ENCODE measurements around the gene MFAP4.

DNA sequence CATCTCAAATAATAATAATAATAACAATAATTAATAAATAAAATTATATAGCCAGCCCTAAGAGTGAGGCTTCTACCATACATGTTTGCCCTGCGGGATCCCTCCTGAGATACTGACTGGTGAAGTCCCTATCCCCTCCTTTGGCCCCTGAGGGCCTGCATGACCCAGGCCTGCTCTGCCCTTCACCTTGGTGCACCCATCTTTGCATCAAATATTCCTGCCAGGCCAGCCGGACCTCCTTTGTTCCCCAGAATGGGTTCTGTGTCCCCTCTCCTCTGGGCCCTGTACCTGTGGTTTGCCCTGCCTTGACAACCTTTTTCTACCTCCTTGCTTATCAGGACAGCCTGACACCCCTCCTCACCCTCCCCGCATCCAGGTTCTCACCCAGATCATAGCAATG lies 22.1 kb upstream of the MFAP4 start:
- TF ChIP-seq POLR2A (IDR thresholded peaks at IDR 0.05; ENCODE audit: borderline replicate concordance, extremely low read depth, insufficient read depth, insufficient read length) (no peak), EZH2 (IDR thresholded peaks at IDR 0.05) (no peak), POLR2AphosphoS5 (IDR thresholded peaks at IDR 0.05; ENCODE audit: low read depth, low read length) (no peak), FOSL1 (IDR thresholded peaks at IDR 0.05; ENCODE audit: low read depth) (no peak), EZH2phosphoT487 (IDR thresholded peaks at IDR 0.05; ENCODE audit: borderline replicate concordance) (no peak), RAD21 (IDR thresholded peaks at IDR 0.05; ENCODE audit: low read depth) (no peak)
- TF ChIP-seq, protein P1, sequence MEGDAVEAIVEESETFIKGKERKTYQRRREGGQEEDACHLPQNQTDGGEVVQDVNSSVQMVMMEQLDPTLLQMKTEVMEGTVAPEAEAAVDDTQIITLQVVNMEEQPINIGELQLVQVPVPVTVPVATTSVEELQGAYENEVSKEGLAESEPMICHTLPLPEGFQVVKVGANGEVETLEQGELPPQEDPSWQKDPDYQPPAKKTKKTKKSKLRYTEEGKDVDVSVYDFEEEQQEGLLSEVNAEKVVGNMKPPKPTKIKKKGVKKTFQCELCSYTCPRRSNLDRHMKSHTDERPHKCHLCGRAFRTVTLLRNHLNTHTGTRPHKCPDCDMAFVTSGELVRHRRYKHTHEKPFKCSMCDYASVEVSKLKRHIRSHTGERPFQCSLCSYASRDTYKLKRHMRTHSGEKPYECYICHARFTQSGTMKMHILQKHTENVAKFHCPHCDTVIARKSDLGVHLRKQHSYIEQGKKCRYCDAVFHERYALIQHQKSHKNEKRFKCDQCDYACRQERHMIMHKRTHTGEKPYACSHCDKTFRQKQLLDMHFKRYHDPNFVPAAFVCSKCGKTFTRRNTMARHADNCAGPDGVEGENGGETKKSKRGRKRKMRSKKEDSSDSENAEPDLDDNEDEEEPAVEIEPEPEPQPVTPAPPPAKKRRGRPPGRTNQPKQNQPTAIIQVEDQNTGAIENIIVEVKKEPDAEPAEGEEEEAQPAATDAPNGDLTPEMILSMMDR (IDR thresholded peaks at IDR 0.05 in 2 of 3, conservative IDR thresholded peaks at IDR 0.05 in 1 of 3; ENCODE audit: borderline replicate concordance in 1 of 3, insufficient read depth in 1 of 3, low read depth in 2 of 3, low read length in 2 of 3): no peak
- TF ChIP-seq, protein P2, sequence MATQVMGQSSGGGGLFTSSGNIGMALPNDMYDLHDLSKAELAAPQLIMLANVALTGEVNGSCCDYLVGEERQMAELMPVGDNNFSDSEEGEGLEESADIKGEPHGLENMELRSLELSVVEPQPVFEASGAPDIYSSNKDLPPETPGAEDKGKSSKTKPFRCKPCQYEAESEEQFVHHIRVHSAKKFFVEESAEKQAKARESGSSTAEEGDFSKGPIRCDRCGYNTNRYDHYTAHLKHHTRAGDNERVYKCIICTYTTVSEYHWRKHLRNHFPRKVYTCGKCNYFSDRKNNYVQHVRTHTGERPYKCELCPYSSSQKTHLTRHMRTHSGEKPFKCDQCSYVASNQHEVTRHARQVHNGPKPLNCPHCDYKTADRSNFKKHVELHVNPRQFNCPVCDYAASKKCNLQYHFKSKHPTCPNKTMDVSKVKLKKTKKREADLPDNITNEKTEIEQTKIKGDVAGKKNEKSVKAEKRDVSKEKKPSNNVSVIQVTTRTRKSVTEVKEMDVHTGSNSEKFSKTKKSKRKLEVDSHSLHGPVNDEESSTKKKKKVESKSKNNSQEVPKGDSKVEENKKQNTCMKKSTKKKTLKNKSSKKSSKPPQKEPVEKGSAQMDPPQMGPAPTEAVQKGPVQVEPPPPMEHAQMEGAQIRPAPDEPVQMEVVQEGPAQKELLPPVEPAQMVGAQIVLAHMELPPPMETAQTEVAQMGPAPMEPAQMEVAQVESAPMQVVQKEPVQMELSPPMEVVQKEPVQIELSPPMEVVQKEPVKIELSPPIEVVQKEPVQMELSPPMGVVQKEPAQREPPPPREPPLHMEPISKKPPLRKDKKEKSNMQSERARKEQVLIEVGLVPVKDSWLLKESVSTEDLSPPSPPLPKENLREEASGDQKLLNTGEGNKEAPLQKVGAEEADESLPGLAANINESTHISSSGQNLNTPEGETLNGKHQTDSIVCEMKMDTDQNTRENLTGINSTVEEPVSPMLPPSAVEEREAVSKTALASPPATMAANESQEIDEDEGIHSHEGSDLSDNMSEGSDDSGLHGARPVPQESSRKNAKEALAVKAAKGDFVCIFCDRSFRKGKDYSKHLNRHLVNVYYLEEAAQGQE (IDR thresholded peaks at IDR 0.05; ENCODE audit: low read depth): no peak
- TF ChIP-seq, protein P3, sequence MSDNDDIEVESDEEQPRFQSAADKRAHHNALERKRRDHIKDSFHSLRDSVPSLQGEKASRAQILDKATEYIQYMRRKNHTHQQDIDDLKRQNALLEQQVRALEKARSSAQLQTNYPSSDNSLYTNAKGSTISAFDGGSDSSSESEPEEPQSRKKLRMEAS (IDR thresholded peaks at IDR 0.05): no peak
- TF ChIP-seq, protein P4, sequence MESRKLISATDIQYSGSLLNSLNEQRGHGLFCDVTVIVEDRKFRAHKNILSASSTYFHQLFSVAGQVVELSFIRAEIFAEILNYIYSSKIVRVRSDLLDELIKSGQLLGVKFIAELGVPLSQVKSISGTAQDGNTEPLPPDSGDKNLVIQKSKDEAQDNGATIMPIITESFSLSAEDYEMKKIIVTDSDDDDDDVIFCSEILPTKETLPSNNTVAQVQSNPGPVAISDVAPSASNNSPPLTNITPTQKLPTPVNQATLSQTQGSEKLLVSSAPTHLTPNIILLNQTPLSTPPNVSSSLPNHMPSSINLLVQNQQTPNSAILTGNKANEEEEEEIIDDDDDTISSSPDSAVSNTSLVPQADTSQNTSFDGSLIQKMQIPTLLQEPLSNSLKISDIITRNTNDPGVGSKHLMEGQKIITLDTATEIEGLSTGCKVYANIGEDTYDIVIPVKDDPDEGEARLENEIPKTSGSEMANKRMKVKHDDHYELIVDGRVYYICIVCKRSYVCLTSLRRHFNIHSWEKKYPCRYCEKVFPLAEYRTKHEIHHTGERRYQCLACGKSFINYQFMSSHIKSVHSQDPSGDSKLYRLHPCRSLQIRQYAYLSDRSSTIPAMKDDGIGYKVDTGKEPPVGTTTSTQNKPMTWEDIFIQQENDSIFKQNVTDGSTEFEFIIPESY (IDR thresholded peaks at IDR 0.05; ENCODE audit: extremely low read depth, insufficient replicate concordance, low read length): no peak
